ENCODE data around the gene PPM1B.
"Not testable (repeated sequence)": the region's sequence is repeated elsewhere in the genome, so short reads cannot be mapped to it uniquely, and the experiment has no call there.

Gene PPM1B

DNA sequence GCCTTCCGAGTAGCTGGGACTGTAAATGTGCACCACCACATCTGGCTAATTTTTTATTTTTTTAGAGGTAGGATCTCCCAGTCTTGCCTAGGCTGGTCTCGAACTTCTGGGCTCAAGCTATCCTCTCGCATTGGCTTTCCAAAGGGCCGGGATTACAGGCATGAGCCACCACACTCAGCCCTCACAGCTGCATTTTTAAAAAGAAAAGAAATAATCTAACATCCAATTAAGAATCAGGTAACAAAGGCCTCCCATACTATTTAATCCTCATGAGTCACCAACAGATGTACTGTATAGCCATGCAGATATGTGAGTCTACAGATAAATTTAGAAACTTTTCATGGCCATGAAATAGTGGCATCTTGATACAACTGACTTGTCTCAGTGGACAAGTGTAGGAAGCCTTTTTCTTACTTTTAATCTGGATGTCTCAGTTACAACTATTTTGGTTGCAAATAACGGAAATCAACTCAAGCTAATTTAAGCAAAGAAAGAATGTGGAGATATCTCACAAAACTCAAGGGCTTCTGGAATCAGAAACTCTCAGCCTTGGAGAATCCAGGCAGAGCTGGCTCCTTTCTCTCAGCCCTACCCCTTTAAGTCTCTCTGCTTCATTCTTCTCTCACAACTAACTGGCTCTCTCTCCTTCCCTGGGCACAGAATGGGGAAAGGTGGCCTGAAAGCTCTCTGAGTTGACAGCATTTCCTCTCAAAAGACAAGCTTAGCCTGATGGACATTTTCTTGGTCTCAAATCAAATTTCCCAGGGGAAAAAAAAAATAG lies 12.8 kb upstream of the PPM1B start:
- in situ Hi-C loops (cut with HindIII; ENCODE audit: low sequenced_read_pairs) = no loop called here

DNA sequence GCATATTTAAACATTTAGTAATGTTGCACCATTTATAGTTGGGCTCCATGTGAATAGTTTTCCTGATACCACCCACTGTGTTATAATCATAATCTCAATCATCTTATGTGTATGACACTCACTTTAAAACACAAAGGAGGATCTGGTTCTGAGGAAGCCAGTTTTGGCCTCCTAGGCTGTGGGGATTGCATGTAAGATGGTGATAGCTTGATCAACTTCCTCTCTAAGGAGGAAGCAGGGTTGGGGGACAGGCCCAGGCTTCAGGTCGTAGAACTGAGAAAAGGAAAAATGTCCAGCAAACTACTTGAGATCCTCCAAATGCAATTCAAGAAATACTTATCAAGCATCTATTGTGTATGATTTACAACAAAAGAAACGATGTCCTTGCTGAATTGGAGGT lies 4.9 kb upstream of the PPM1B start:
- in situ Hi-C loops (cut with HindIII; ENCODE audit: low sequenced_read_pairs) = no loop called here

DNA sequence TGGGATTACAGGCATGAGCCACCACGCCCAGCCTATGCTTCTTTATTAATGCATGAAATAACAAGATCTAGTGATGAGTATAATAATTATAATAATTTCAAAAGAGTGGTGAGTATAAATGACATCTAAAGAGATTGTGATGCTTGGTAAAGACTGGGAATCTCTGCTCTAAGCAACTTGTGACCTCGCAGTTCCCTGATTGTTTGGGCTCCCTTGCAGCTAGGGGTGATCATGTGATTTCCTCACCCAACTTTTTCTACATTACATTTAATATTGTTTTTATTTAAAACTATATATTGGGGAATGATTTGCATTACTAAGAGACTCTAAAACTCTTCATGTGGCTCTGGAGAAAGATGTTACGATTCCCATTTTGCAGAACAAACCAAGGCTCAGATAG lies 4.1 kb upstream of the PPM1B start:
- in situ Hi-C loops (cut with HindIII; ENCODE audit: low sequenced_read_pairs) = no loop called here

DNA sequence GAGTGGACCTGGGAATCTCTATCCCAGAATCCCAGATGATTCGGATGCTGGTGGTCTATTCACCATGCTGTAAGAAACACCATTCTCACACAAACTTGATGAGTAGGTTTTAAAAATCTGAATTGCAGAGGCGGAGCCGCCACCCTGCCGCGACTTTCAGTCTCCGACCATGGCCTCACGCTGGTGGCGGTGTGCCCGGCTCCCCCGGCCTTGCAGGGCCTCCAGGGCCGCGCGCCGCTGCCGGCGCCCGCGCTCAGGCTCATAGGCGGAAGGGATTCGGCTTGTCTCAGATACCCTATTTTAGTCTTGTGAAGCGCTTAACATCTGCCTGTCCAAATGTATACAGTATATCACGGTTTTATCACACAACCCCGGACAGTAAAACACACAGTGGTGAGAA lies 2.6 kb upstream of the PPM1B start:
- in situ Hi-C loops (cut with HindIII; ENCODE audit: low sequenced_read_pairs) = no loop called here

- in situ Hi-C loops (cut with HindIII; ENCODE audit: low sequenced_read_pairs) = no loop called here
Observed at GRCh38 chr2:44167311-44167907, 1.3 kb upstream of the PPM1B start.

DNA sequence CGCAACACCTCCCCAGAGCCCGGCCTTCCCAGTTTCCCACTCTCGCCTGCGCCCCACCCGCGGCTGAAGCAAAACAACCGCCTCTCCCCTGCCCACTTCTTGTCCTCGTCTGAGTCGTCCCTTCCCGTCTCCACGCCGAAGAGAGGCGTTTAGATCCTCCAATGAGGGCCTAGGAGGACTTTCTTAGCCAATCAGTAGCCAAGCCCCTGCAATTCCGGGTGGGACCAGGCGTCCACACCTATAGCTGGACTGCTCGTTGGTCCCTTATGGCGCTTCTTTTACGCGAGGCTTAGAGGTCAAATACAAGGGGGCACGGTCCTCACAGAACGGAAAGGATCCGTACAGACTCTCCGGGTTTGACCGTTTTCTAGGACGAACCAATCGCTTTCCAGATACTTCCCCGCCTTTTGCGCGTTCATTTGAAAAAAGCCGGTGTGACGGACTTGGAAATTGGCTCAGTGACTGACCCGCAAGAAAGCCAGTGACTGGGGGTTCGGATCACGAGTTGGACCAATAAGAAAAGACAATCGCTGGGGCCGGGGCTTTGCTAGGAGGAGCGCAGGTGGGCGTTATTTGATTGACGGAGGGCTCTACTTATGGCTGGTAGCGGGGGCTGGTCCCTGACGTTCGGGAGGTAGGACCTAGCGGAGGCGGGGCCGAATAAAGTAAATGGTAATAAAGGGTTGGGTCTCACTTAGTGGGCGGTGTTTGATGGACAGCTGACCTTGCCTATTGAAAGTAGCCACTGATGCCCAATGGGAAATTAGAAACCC lies 581 bp upstream of the PPM1B start:
- in situ Hi-C loops (cut with HindIII; ENCODE audit: low sequenced_read_pairs) = no loop called here

DNA sequence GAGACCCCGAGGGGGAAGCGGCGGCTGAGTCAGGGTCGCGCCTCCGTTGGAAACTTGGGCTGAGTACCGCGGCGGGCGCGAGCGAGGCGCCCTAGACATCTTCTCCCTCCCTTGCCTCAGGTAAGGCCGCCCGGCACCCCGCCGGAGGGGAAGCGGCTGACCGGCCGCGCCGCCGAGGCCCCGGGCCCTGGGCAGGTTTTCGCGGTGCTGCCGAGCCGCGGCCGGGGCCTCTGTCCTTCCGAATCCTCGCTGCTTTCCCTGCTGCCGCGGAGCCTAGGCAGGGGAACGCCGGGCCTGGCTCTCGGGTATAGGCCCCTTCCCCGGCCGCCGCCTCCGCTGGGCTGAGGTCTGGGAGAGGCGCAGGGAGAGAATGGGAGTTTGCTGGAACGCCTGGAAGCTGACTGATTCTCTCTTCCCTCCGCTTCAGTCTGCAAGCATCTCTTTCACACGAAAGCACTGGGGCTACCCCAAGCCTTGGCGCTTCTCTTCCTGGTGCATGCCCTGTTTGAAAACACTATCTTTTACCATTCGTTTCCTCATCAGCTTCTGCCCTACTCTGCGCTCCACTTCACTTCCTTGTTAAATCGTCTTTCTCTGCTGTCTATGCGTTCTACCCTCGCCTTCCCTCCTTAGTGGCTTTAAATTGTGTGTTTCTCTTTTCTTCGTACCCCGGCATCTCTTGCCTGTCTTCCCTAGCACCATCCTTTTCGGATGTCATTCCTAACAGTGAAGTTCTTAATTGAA lies 652 bp downstream of the PPM1B start:
- in situ Hi-C loops (cut with HindIII; ENCODE audit: low sequenced_read_pairs) = no loop called here

GRCh38 chr2:44170311-44170717 lies 1.6 kb downstream of the PPM1B start:
- in situ Hi-C loops (cut with HindIII; ENCODE audit: low sequenced_read_pairs) = no loop called here

DNA sequence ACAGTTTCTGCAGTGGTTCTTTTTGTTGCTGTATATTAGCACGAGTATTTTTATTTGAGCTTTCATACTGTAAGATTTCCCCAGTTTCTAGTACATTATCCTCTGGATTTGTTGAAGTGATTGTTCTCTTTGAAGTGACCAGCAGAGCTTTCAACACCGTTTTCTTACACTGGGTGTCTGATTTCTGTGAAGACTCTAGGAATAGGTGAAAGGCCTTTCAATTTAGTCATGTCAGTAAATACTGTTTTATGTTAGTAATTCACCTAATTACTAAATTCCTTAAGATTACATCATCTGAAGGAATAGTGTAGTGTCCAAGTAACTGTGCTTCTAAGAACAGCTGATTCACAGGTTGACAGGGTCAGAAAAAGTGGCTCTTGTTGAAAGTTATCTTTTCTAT lies 2.3 kb downstream of the PPM1B start:
- in situ Hi-C loops (cut with HindIII; ENCODE audit: low sequenced_read_pairs) = no loop called here

- in situ Hi-C loops (cut with HindIII; ENCODE audit: low sequenced_read_pairs) = not testable (repeated sequence)
Observed at GRCh38 chr2:44171442-44171841, 2.8 kb downstream of the PPM1B start.

- in situ Hi-C loops (cut with HindIII; ENCODE audit: low sequenced_read_pairs) = no loop called here
Observed at GRCh38 chr2:44172576-44172975, 3.9 kb downstream of the PPM1B start.

GRCh38 chr2:44178950-44179349 lies 10.3 kb downstream of the PPM1B start:
- in situ Hi-C loops (cut with HindIII; ENCODE audit: low sequenced_read_pairs) = no loop called here

- in situ Hi-C loops (cut with HindIII; ENCODE audit: low sequenced_read_pairs) = no loop called here
Observed at GRCh38 chr2:44181648-44182047, 13.0 kb downstream of the PPM1B start.

DNA sequence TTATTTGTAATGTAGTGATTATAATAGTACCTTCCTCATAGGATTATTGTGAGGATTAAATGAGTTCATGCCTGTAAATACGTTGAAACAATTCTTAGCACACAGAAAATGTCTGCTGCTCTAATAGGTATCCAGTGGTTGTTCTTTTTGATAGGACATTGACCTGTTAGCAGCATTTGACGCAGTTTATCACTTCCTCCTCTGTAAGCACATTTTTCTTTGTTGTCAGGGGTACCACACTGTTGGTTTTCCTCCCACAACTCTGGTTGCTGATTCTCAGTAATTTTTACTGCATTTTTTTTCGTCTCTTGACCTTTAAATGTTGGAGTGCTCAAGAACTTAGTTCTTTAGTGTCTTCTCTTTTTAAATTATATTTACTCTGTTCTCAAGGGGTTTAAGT lies 15.4 kb downstream of the PPM1B start:
- in situ Hi-C loops (cut with HindIII; ENCODE audit: low sequenced_read_pairs) = no loop called here

DNA sequence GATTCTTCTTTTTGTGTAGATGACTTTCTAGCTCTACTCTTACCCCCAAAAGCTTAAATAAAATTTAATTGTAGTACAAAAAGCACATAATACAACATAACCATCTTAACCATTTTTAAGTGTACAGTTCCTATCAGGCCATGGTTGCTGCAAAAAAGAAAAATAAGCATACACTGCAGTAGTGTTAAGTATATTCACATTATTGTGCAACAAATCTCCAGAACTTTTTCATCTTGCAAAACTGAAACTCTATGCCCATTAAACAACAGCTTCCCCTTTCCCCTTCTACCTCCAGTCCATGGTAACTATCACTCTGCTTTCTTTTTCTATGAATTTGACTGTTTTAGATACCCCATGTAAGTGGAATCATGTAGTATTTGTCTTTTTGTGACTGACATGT lies 18.1 kb downstream of the PPM1B start:
- in situ Hi-C loops (cut with HindIII; ENCODE audit: low sequenced_read_pairs) = no loop called here

- in situ Hi-C loops (cut with HindIII; ENCODE audit: low sequenced_read_pairs) = no loop called here
Observed at GRCh38 chr2:44187251-44187650, 18.6 kb downstream of the PPM1B start.

DNA sequence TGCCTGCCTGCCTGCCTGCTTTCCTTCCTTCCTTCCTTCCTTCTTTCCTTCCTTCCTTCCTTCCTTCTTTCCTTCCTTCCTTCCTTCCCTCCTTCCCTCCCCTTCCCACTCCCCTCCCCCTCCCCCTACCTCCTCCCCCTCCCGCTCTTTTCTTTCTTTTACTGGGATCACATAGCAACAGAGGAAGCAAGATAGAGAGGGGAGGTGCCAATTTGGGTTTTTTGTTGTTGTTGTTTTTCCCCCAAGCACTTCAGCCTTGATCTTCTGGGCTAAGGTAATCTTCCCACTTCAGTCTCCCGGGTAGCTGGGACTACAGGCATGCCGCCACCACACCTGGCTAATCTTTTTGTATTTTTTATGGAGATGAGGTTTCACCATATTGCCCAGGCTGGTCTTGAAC lies 20.0 kb downstream of the PPM1B start:
- in situ Hi-C loops (cut with HindIII; ENCODE audit: low sequenced_read_pairs) = no loop called here

DNA sequence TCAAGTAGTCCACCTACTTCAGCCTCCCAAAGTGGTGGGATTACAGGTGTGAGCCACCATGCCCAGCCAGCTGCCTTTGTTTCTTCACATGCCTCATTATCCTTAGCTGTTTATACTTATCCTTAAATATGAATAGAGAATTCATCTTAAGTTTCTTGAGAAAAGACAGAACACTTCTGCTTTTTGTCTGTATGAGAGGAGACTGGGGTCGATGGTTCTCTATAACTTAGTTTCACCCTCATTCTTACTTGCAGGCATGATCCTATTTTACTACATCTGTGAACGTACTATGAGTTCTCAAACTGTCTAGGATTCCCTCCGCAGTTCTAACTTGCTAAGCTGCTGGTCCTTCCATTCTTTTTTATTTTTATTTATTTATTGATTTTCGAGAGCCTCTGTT lies 20.4 kb downstream of the PPM1B start:
- in situ Hi-C loops (cut with HindIII; ENCODE audit: low sequenced_read_pairs) = no loop called here

GRCh38 chr2:44190526-44190925 lies 21.9 kb downstream of the PPM1B start:
- in situ Hi-C loops (cut with HindIII; ENCODE audit: low sequenced_read_pairs) = no loop called here

- in situ Hi-C loops (cut with HindIII; ENCODE audit: low sequenced_read_pairs) = no loop called here
Observed at GRCh38 chr2:44191739-44192138, 23.1 kb downstream of the PPM1B start.

DNA sequence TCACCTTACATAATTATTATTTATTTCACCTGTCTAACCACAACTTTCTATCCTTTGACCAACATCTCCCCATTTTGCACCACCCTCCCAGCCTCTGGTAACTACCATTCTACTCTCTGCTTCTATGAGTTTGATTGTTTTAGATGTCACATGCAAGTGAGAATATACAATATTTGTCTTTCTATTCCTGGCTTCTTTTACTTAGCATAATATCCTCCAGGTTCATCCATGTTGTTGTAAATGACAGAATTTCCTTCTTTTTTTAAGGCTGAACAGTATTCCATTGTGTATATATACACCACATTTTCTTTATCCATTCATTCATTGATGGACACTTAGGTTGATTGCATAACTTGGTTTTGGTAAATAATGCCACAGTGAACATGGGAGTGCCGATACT lies 24.0 kb downstream of the PPM1B start:
- in situ Hi-C loops (cut with HindIII; ENCODE audit: low sequenced_read_pairs) = no loop called here

Data from endothelial cell of hepatic sinusoid (primary cell).